Colonic mucosa (tissue), 4 donors: ENCODE results near the gene MYBL2. TPM values are rescaled to one million over a fixed set of nuclear protein-coding genes. Genes with fewer than 3 reads are reported as not detected.

ENCODE experiments used
- DNase-seq: peaks from one replicate; pipeline ENCODE4 v3.0.0-alpha.2; 2020
- H3K27ac ChIP-seq: fragments of 200-600 bp; one replicate; pipeline ENCODE4 v1.8.0; 2021
- H3K27me3 ChIP-seq: fragments of 200-600 bp; one replicate; pipeline ENCODE4 v1.8.0; 2021
- H3K36me3 ChIP-seq: fragments of 200-600 bp; one replicate; pipeline ENCODE4 v1.8.0; 2021
- H3K4me1 ChIP-seq: fragments of 200-600 bp; one replicate; pipeline ENCODE4 v1.8.0; 2021; ENCODE audit warnings: mild to moderate bottlenecking
- H3K4me3 ChIP-seq: fragments of 200-600 bp; one replicate; pipeline ENCODE4 v1.8.0; 2021
- H3K9ac ChIP-seq, 2 donors: one replicate each; pipeline ENCODE4 v1.7.0; 2013; ENCODE audit warnings: control low read depth in 2 of 2, low read depth in 2 of 2, low read length in 2 of 2
- H3K9me3 ChIP-seq: fragments of 200-600 bp; one replicate; pipeline ENCODE4 v1.8.0; 2021
- CTCF ChIP-seq: fragments of 200-600 bp; IDR thresholded peaks from one replicate; pipeline ENCODE4 v1.8.0; 2022; ENCODE audit warnings: antibody characterized with exemption, mild to moderate bottlenecking
- intact Hi-C: fragments of 100-400 bp; cut with DNase I; formaldehyde crosslinking; loops from one replicate; pipeline ENCODE4 v1.14.1; 2022
- total RNA-seq, 2 donors: library from RNA; stranded (reverse); fragmentation: NEBNext Ultra II Directional in 1 of 2; extraction: Animal tissue kit (Norgen Biotek cat#: 25700) in 1 of 2; gene quantifications; one replicate each; pipeline ENCODE4 v1.2.1, GENCODE V29; 2021
- donor health status: healthy.
- donor health status: DM: no; HTN: no; CAD: no.
- donor health status: DM: no; HTN: no; CAD: no.

MYBL2 gene
- total RNA-seq, 2 donors from 2014 or later: 15.1 to 71.1 TPM

- no peaks in the 10 kb centered on the region for H3K9me3 ChIP-seq
- DNase-seq: peak; percentile 37
- no peak overlapping the region for H3K4me3 ChIP-seq
- no peaks in the 10 kb centered on the region for H3K27me3 ChIP-seq
- no peaks in the 10 kb centered on the region for H3K36me3 ChIP-seq
- no peak overlapping the region for H3K9ac ChIP-seq
- no peak for TF ChIP-seq CTCF
- intact Hi-C loops: no loop called here
- H3K27ac ChIP-seq: no peak overlapping the region
- no peaks in the 10 kb centered on the region for H3K4me1 ChIP-seq
Measured at GRCh38 chr20:43727980-43728590, 61.2 kb downstream of the MYBL2 start.

GRCh38 chr20:43728686-43729255 lies 61.9 kb downstream of the MYBL2 start:
- TF ChIP-seq CTCF: no peak
- H3K4me3 ChIP-seq: no peak overlapping the region
- H3K4me1 ChIP-seq: no peaks in the 10 kb centered on the region
- no peak overlapping the region for H3K27ac ChIP-seq
- intact Hi-C loops: no loop called here
- no peaks in the 10 kb centered on the region for H3K9me3 ChIP-seq
- H3K36me3 ChIP-seq: no peaks in the 10 kb centered on the region
- no peak overlapping the region for H3K9ac ChIP-seq
- H3K27me3 ChIP-seq: no peaks in the 10 kb centered on the region
- DNase-seq: no peak

- Histone ChIP-seq H3K36me3 (no peaks in the 10 kb centered on the region), H3K9ac (no peak overlapping the region)
Measured at GRCh38 chr20:43731469-43731868, 64.6 kb downstream of the MYBL2 start.

GRCh38 chr20:43731927-43732326 lies 65.0 kb downstream of the MYBL2 start:
- Histone ChIP-seq H3K4me3 (no peak overlapping the region), H3K27ac (no peak overlapping the region), H3K27me3 (no peaks in the 10 kb centered on the region), H3K9ac (no peak overlapping the region), H3K4me1 (no peaks in the 10 kb centered on the region), H3K36me3 (no peaks in the 10 kb centered on the region), H3K9me3 (no peaks in the 10 kb centered on the region)
- no peak for DNase-seq
- intact Hi-C loops: no loop called here
- no peak for TF ChIP-seq CTCF

More at GRCh38 chr20:43731469-43731868, 64.6 kb downstream of the MYBL2 start:
- no peaks in the 10 kb centered on the region for H3K9me3 ChIP-seq
- H3K27me3 ChIP-seq: no peaks in the 10 kb centered on the region
- intact Hi-C loops: no loop called here
- H3K4me3 ChIP-seq: no peak overlapping the region
- no peak overlapping the region for H3K27ac ChIP-seq
- H3K4me1 ChIP-seq: no peaks in the 10 kb centered on the region
- no peak for DNase-seq
- TF ChIP-seq CTCF: no peak

- no peak for DNase-seq
- Histone ChIP-seq H3K36me3 (no peaks in the 10 kb centered on the region), H3K9ac (no peak overlapping the region), H3K27ac (no peak overlapping the region), H3K9me3 (no peaks in the 10 kb centered on the region), H3K4me1 (no peaks in the 10 kb centered on the region), H3K27me3 (no peaks in the 10 kb centered on the region), H3K4me3 (no peak overlapping the region)
- intact Hi-C loops: no loop called here
- TF ChIP-seq CTCF: no peak
Measured at GRCh38 chr20:43736588-43737158, 69.8 kb downstream of the MYBL2 start.
